Calu3 (cell line): ENCODE measurements around the gene ZKSCAN5. TPM values are rescaled to one million over a fixed set of nuclear protein-coding genes. Genes with fewer than 3 reads are reported as not detected.

Source experiments
- BruUV-seq: library from RNA; stranded (reverse); fragments of 400-500 nt; replicated peaks from 2 replicates; lab custom pipeline; 2021; lab: Mats Ljungman, UMichigan
- CTCF ChIA-PET: fragments of 300-600 bp; sonication (Branson Sonifier 250); formaldehyde crosslinking; loops from one replicate; lab custom pipeline; 2022; ENCODE audit warnings: antibody characterized with exemption; lab: Charles Lee
- DNase-seq: peaks from one replicate; pipeline ENCODE4 v3.0.0; 2022
- H3K27ac Mint-ChIP-seq: one replicate; pipeline ENCODE4 v1.8.0; 2022; ENCODE audit warnings: mixed read lengths; ENCODE audit not compliant: unreplicated experiment
- H3K27me3 Mint-ChIP-seq: one replicate; pipeline ENCODE4 v1.8.0; 2022; ENCODE audit warnings: mixed read lengths; ENCODE audit not compliant: unreplicated experiment
- H3K36me3 Mint-ChIP-seq: one replicate; pipeline ENCODE4 v1.8.0; 2022; ENCODE audit warnings: mild to moderate bottlenecking, moderate library complexity, mixed read lengths; ENCODE audit not compliant: insufficient read depth, unreplicated experiment
- H3K4me1 Mint-ChIP-seq: one replicate; pipeline ENCODE4 v1.8.0; 2022; ENCODE audit warnings: mild to moderate bottlenecking, low read depth, mixed read lengths; ENCODE audit not compliant: unreplicated experiment
- H3K4me3 Mint-ChIP-seq: one replicate; pipeline ENCODE4 v1.8.0; 2022; ENCODE audit warnings: mild to moderate bottlenecking, low read depth, moderate library complexity, mixed read lengths; ENCODE audit not compliant: unreplicated experiment
- H3K9me3 Mint-ChIP-seq: one replicate; pipeline ENCODE4 v1.8.0; 2022; ENCODE audit warnings: low read depth, mixed read lengths; ENCODE audit not compliant: unreplicated experiment
- intact Hi-C: fragments of 100-400 bp; cut with micrococcal nuclease; formaldehyde crosslinking; loops from one replicate; pipeline ENCODE4 v1.10.0; 2022; ENCODE audit not compliant: unreplicated experiment
- total RNA-seq: library from RNA; stranded (reverse); gene quantifications from 2 replicates; pipeline ENCODE4 v1.2.3, GENCODE V29; 2022
- TF ChIP-seq, protein P1 (sequence below): fragments of 200-600 bp; IDR thresholded peaks from one replicate; pipeline ENCODE4 v1.8.0; 2022; ENCODE audit warnings: antibody characterized with exemption; ENCODE audit not compliant: unreplicated experiment

Gene ZKSCAN5
- total RNA-seq, 1 experiment from 2014 or later, result 6.1 TPM

GRCh38 chr7:99558306-99559174 lies 54.1 kb downstream of the ZKSCAN5 start, which contains the start of gene ZNF655:
Gene ZNF655 (plus strand): TSS chr7:99558642. CDS start chr7:99560560, 1,918 bp downstream.
- intact Hi-C loops, result no loop called here
- TF ChIP-seq, protein P1, sequence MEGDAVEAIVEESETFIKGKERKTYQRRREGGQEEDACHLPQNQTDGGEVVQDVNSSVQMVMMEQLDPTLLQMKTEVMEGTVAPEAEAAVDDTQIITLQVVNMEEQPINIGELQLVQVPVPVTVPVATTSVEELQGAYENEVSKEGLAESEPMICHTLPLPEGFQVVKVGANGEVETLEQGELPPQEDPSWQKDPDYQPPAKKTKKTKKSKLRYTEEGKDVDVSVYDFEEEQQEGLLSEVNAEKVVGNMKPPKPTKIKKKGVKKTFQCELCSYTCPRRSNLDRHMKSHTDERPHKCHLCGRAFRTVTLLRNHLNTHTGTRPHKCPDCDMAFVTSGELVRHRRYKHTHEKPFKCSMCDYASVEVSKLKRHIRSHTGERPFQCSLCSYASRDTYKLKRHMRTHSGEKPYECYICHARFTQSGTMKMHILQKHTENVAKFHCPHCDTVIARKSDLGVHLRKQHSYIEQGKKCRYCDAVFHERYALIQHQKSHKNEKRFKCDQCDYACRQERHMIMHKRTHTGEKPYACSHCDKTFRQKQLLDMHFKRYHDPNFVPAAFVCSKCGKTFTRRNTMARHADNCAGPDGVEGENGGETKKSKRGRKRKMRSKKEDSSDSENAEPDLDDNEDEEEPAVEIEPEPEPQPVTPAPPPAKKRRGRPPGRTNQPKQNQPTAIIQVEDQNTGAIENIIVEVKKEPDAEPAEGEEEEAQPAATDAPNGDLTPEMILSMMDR, result no peak
- CTCF ChIA-PET, result no interaction called here
- H3K27me3 Mint-ChIP-seq, result no peaks in the 10 kb centered on the region
- H3K9me3 Mint-ChIP-seq, result no peaks in the 10 kb centered on the region
- BruUV-seq, result no TSS peak
- no peak within 1 kb of the TSS for H3K27ac Mint-ChIP-seq
- H3K36me3 Mint-ChIP-seq, result no peaks in the 10 kb centered on the region
- H3K4me3 Mint-ChIP-seq, result no peak within 1 kb of the TSS
- H3K4me1 Mint-ChIP-seq, result peaks cover 14% of the 10 kb centered on the region
- no peak for DNase-seq

DNA sequence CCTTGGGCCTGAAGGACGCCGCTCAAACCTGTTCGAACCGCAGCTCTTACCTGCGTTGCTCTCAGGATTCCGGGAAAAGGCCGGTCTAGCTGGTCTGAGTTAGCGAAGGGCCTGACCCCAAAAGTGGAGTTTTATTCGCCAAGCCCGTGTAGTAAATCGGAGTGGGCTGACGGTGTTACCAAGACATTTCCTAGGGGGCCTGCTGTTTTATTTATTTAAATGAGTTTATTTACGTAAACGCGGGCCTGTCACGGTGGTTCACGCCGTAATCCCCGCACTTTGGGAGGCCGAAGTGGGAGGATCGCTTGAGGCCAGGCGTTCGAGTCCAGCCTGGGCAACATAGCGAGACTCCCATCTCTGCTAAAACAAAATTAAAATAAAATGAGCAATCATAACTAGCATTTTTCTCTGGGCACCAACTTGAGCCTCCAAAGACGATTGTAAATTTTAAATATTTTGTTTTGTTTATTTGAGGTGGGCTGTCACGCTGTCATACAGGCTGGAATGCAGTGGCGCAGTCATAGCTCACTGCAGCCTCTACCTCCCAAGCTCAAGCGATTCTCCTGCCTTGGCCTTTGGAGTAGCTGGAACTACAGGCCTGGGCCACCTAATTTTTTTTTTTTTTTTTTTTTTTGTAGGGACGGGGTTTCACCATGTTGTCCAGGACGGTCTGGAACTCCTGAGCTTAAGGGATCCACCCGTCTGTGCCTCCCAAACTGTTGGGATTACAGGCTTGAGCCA lies 54.9 kb downstream of the ZKSCAN5 start:
- no TSS peak for BruUV-seq
- Mint-ChIP-seq H3K9me3 (no peaks in the 10 kb centered on the region), H3K27me3 (no peaks in the 10 kb centered on the region), H3K27ac (no peak overlapping the region), H3K4me1 (peaks cover 22% of the 10 kb centered on the region), H3K4me3 (no peak overlapping the region), H3K36me3 (no peaks in the 10 kb centered on the region)
- CTCF ChIA-PET, result no interaction called here
- TF ChIP-seq, protein P1, result no peak
- intact Hi-C loops, result no loop called here
- no peak for DNase-seq

GRCh38 chr7:99560834-99561736 lies 56.6 kb downstream of the ZKSCAN5 start:
- TF ChIP-seq, protein P1, result no peak
- CTCF ChIA-PET, result no interaction called here
- no peak overlapping the region for H3K27ac Mint-ChIP-seq
- H3K4me1 Mint-ChIP-seq, result peaks cover 25% of the 10 kb centered on the region
- H3K27me3 Mint-ChIP-seq, result no peaks in the 10 kb centered on the region
- no peaks in the 10 kb centered on the region for H3K9me3 Mint-ChIP-seq
- H3K4me3 Mint-ChIP-seq, result no peak overlapping the region
- BruUV-seq, result no TSS peak
- intact Hi-C loops, result no loop called here
- no peaks in the 10 kb centered on the region for H3K36me3 Mint-ChIP-seq
- DNase-seq, result no peak

GRCh38 chr7:99561737-99562051 lies 57.2 kb downstream of the ZKSCAN5 start:
- H3K4me3 Mint-ChIP-seq, result no peak overlapping the region
- TF ChIP-seq, protein P1, result no peak
- no peak overlapping the region for H3K27ac Mint-ChIP-seq
- H3K36me3 Mint-ChIP-seq, result no peaks in the 10 kb centered on the region
- CTCF ChIA-PET, result no interaction called here
- no peak for DNase-seq
- intact Hi-C loops, result no loop called here
- H3K4me1 Mint-ChIP-seq, result peaks cover 25% of the 10 kb centered on the region
- no peaks in the 10 kb centered on the region for H3K9me3 Mint-ChIP-seq
- no TSS peak for BruUV-seq
- H3K27me3 Mint-ChIP-seq, result no peaks in the 10 kb centered on the region
